ENCODE data around the gene CCDC102B. TPM values are rescaled to one million over a fixed set of nuclear protein-coding genes. Genes with fewer than 3 reads are reported as not detected.

The CCDC102B gene
- total RNA-seq (ENCODE audit: unreplicated experiment) = 8.1 TPM
- long read RNA-seq, partial matches to known transcripts = 1 of 6 reads
- long read RNA-seq, other reads (novel, unspliced or antisense) = 4 of 6 reads

DNA sequence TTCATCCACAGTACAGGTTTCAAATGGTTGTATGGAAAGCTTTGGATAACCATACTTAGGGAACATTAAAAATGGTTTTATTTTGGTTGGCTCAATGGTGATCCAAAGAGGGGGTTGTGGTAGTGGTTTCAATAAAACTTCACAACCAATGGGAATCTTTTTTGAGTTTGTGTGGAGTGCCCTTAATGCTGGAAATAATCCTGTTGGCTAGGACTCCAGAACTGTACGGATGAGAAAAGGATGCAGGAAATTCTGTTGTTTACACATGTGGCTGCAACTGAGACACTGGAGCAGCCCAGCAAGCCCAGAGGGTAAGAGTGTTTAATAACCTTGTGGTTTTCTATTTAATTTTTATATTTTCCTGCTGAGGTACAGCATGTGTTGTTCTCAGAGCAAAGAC is at the start of gene CCDC102B:
Gene CCDC102B (plus strand): TSS at position 210 of the 400 bp plus-strand sequence. CDS start 38,684 bp downstream, outside the sequence.
- Mint-ChIP-seq H3K4me3 (ENCODE audit: unreplicated experiment) (peak within 1 kb of the TSS; percentile 1), H3K4me1 (ENCODE audit: low read depth, unreplicated experiment) (peaks cover 5% of the 10 kb centered on the region), H3K36me3 (ENCODE audit: unreplicated experiment) (no peaks in the 10 kb centered on the region), H3K27ac (ENCODE audit: unreplicated experiment) (peak within 1 kb of the TSS; percentile 57), H3K27me3 (ENCODE audit: unreplicated experiment) (no peaks in the 10 kb centered on the region), H3K9me3 (ENCODE audit: unreplicated experiment) (no peaks in the 10 kb centered on the region)
- TF ChIP-seq, protein P1, sequence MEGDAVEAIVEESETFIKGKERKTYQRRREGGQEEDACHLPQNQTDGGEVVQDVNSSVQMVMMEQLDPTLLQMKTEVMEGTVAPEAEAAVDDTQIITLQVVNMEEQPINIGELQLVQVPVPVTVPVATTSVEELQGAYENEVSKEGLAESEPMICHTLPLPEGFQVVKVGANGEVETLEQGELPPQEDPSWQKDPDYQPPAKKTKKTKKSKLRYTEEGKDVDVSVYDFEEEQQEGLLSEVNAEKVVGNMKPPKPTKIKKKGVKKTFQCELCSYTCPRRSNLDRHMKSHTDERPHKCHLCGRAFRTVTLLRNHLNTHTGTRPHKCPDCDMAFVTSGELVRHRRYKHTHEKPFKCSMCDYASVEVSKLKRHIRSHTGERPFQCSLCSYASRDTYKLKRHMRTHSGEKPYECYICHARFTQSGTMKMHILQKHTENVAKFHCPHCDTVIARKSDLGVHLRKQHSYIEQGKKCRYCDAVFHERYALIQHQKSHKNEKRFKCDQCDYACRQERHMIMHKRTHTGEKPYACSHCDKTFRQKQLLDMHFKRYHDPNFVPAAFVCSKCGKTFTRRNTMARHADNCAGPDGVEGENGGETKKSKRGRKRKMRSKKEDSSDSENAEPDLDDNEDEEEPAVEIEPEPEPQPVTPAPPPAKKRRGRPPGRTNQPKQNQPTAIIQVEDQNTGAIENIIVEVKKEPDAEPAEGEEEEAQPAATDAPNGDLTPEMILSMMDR (IDR thresholded peaks at IDR 0.05; ENCODE audit: partially characterized antibody, unreplicated experiment) = no peak
- no peak for DNase-seq

DNA sequence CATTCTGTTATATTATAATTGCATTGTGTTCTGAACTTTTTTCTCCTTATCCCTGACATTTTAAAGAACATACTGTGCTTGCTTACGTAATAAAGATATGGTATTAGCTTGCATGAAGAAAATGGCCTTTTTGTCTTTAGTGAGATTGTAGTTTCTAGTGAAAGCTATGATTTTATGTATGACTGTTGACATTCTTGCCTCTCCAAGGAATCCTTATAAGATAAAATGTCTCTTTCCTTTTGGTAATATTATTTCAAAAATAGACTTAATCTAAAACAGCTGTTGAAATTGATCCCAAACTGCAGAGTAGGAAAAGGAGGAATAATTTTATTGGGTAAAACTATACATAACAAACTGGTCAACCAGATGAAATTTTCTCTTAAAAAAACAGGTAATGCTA is 40.8 kb upstream of the CCDC102B start:
- H3K4me1 Mint-ChIP-seq (ENCODE audit: low read depth, unreplicated experiment) = no peaks in the 10 kb centered on the region
- no peak overlapping the region for H3K4me3 Mint-ChIP-seq (ENCODE audit: unreplicated experiment)
- peaks cover 10% of the 10 kb centered on the region for H3K36me3 Mint-ChIP-seq (ENCODE audit: unreplicated experiment)
- TF ChIP-seq, protein P1 (IDR thresholded peaks at IDR 0.05; ENCODE audit: partially characterized antibody, unreplicated experiment) = no peak
- H3K27me3 Mint-ChIP-seq (ENCODE audit: unreplicated experiment) = no peaks in the 10 kb centered on the region
- no peak overlapping the region for H3K27ac Mint-ChIP-seq (ENCODE audit: unreplicated experiment)
- H3K9me3 Mint-ChIP-seq (ENCODE audit: unreplicated experiment) = peaks cover 5% of the 10 kb centered on the region
- DNase-seq = no peak

DNA sequence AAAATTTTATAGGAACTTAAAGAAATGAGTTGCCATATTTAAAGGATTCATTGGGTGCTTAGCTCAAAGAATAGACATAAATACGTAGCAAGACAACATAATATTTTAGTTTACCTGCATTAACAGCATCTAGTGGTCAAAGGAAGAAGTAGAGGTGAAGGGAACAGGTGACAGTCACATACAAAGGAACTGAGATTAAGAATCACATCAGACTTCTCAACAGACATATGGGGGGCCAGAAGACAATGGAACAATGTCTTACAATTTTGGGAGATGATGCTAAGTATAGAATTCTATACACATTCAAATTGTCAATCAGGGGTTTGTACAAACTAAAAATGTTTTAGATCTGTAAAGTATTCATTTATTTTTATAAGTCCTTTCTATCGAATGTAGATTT is 38.6 kb upstream of the CCDC102B start:
- peaks cover 16% of the 10 kb centered on the region for H3K4me1 Mint-ChIP-seq (ENCODE audit: low read depth, unreplicated experiment)
- H3K9me3 Mint-ChIP-seq (ENCODE audit: unreplicated experiment) = peaks cover 5% of the 10 kb centered on the region
- H3K4me3 Mint-ChIP-seq (ENCODE audit: unreplicated experiment) = no peak overlapping the region
- H3K36me3 Mint-ChIP-seq (ENCODE audit: unreplicated experiment) = peaks cover 10% of the 10 kb centered on the region
- no peak for DNase-seq
- H3K27me3 Mint-ChIP-seq (ENCODE audit: unreplicated experiment) = no peaks in the 10 kb centered on the region
- TF ChIP-seq, protein P1 (IDR thresholded peaks at IDR 0.05; ENCODE audit: partially characterized antibody, unreplicated experiment) = no peak
- H3K27ac Mint-ChIP-seq (ENCODE audit: unreplicated experiment) = peak overlapping the region; percentile 36

DNA sequence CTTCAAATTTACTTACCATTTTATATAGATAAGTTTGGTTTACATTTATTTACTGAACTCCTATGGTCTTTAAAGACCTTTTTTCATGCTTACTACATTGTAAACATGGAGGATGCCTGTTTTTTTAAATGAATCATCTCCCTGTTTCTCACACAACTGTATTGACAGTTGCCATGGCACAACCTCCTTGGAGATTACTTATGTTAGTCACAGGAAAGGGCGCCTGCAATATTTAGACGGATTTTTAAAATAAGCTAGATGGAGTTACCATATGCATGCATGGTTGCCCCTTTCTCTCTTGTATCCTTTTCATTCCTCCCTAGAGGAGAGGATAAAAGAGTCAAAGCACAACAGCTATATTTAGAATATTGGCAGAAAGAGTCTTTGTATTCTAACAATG is 34.8 kb upstream of the CCDC102B start:
- H3K27ac Mint-ChIP-seq (ENCODE audit: unreplicated experiment) = peak overlapping the region; percentile 85
- H3K9me3 Mint-ChIP-seq (ENCODE audit: unreplicated experiment) = peaks cover 6% of the 10 kb centered on the region
- H3K4me1 Mint-ChIP-seq (ENCODE audit: low read depth, unreplicated experiment) = peaks cover 27% of the 10 kb centered on the region
- H3K4me3 Mint-ChIP-seq (ENCODE audit: unreplicated experiment) = peak overlapping the region; percentile 61
- no peaks in the 10 kb centered on the region for H3K27me3 Mint-ChIP-seq (ENCODE audit: unreplicated experiment)
- no peak for DNase-seq
- TF ChIP-seq, protein P1 (IDR thresholded peaks at IDR 0.05; ENCODE audit: partially characterized antibody, unreplicated experiment) = no peak
- H3K36me3 Mint-ChIP-seq (ENCODE audit: unreplicated experiment) = peaks cover 10% of the 10 kb centered on the region

DNA sequence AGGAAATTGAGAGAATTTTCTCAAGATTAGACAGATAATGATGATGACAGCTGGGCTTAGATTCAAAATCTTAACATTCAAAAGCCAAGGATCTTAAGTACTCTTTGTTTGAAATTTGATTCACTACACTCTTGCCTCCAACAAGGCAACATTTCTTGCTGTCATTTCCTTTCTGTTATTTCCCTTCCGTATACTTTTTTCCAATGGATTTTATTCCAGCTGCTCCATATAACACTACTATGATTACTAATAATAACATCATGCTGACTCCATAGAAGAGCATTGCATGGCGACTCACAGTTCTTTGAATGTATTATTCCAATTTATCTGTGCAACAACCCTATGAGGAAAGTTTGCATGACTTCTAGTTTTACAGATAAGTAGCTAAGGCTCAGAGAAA is 33.9 kb upstream of the CCDC102B start:
- H3K4me1 Mint-ChIP-seq (ENCODE audit: low read depth, unreplicated experiment) = peaks cover 27% of the 10 kb centered on the region
- H3K27me3 Mint-ChIP-seq (ENCODE audit: unreplicated experiment) = no peaks in the 10 kb centered on the region
- peaks cover 5% of the 10 kb centered on the region for H3K36me3 Mint-ChIP-seq (ENCODE audit: unreplicated experiment)
- DNase-seq = no peak
- peak overlapping the region; percentile 39 for H3K27ac Mint-ChIP-seq (ENCODE audit: unreplicated experiment)
- H3K4me3 Mint-ChIP-seq (ENCODE audit: unreplicated experiment) = no peak overlapping the region
- peaks cover 6% of the 10 kb centered on the region for H3K9me3 Mint-ChIP-seq (ENCODE audit: unreplicated experiment)
- TF ChIP-seq, protein P1 (IDR thresholded peaks at IDR 0.05; ENCODE audit: partially characterized antibody, unreplicated experiment) = no peak
